PC-3 (cell line): ENCODE measurements around the gene HECTD2. TPM values are rescaled to one million over a fixed set of nuclear protein-coding genes. Genes with fewer than 3 reads are reported as not detected.
A peak's percentile ranks its signal among the peaks of the same experiment; 100 is the strongest.

Experiments used
- ATAC-seq: fragments of 200-7000 bp; cut with Tn5 transposase; 2 replicates; pipeline ENCODE4 v1.9.1; 2020; ENCODE audit warnings: mild to moderate bottlenecking, moderate library complexity
- BruUV-seq: library from RNA; stranded (reverse); fragments of 400-500 nt; replicated peaks from 2 replicates; lab custom pipeline; 2021; lab: Mats Ljungman, UMichigan
- CTCF ChIA-PET: fragments of 300-600 bp; sonication (Branson Sonifier 250); formaldehyde crosslinking; loops from one replicate; lab custom pipeline; 2022; ENCODE audit warnings: antibody characterized with exemption; lab: Charles Lee
- POLR2A ChIA-PET: fragments of 300-600 bp; sonication (Branson Sonifier 250); formaldehyde crosslinking; loops from one replicate; lab custom pipeline; 2022; ENCODE audit warnings: antibody characterized with exemption; ENCODE audit not compliant: unreplicated experiment; lab: Charles Lee
- DNase-seq: peaks from one replicate; pipeline ENCODE4 v3.0.0-alpha.2; 2015
- H2AFZ ChIP-seq: fragments of 300-600 bp; sonication (generic); 2 replicates; pipeline ENCODE4 v1.6.0; 2016; ENCODE audit warnings: antibody characterized with exemption, low read length
- H3F3A ChIP-seq: fragments of 300-600 bp; sonication (generic); one replicate; pipeline ENCODE4 v1.6.0; 2017; ENCODE audit warnings: antibody characterized with exemption, low read length, control low read depth, mild to moderate bottlenecking; ENCODE audit not compliant: unreplicated experiment
- H3K27ac ChIP-seq: fragments of 300-600 bp; sonication (generic); 2 replicates; pipeline ENCODE4 v1.5.1; 2016; ENCODE audit warnings: mild to moderate bottlenecking, low read length
- H3K27me3 ChIP-seq: fragments of 300-600 bp; sonication (generic); 2 replicates; pipeline ENCODE4 v1.6.1; 2016; ENCODE audit warnings: low read length, mixed read lengths
- H3K36me3 ChIP-seq: fragments of 300-600 bp; sonication (generic); 2 replicates; pipeline ENCODE4 v1.6.1; 2016; ENCODE audit warnings: low read depth, mixed run types, low read length, mixed read lengths
- H3K4me1 ChIP-seq: fragments of 300-600 bp; sonication (generic); 2 replicates; pipeline ENCODE4 v1.5.1; 2016; ENCODE audit warnings: low read length; ENCODE audit not compliant: insufficient read depth
- H3K4me2 ChIP-seq: fragments of 300-600 bp; sonication (generic); 2 replicates; pipeline ENCODE4 v1.6.0; 2016; ENCODE audit warnings: low read length
- H3K4me3 ChIP-seq: fragments of 300-600 bp; sonication (generic); 2 replicates; pipeline ENCODE4 v1.5.1; 2016; ENCODE audit warnings: mild to moderate bottlenecking, low read length, mixed read lengths
- H3K79me2 ChIP-seq: fragments of 300-600 bp; sonication (generic); 2 replicates; pipeline ENCODE4 v1.6.1; 2017; ENCODE audit warnings: low read length, mixed read lengths
- H3K9ac ChIP-seq: fragments of 300-600 bp; sonication (generic); 2 replicates; pipeline ENCODE4 v1.6.0; 2016; ENCODE audit warnings: mild to moderate bottlenecking, low read length
- H3K9me2 ChIP-seq: fragments of 300-600 bp; sonication (generic); replicated peaks from 2 replicates; pipeline ENCODE4 v1.6.1; 2016; ENCODE audit warnings: mixed run types, low read length, mixed read lengths
- H3K9me3 ChIP-seq: fragments of 300-600 bp; sonication (generic); 2 replicates; pipeline ENCODE4 v1.6.1; 2016; ENCODE audit warnings: low read length, mixed read lengths
- H4K20me1 ChIP-seq: fragments of 300-600 bp; sonication (generic); 2 replicates; pipeline ENCODE4 v1.6.1; 2016; ENCODE audit warnings: low read length, mixed read lengths
- EZH2 ChIP-seq: fragments of 300-600 bp; sonication (generic); IDR thresholded peaks from one replicate; pipeline ENCODE4 v1.6.1; 2017; ENCODE audit warnings: antibody characterized with exemption, mild to moderate bottlenecking, low read length; ENCODE audit not compliant: unreplicated experiment
- EZH2phosphoT487 ChIP-seq: fragments of 300-600 bp; sonication (generic); IDR thresholded peaks from 2 replicates; pipeline ENCODE4 v1.6.1; 2018; ENCODE audit warnings: mild to moderate bottlenecking, antibody characterized with exemption, low read length, borderline replicate concordance
- intact Hi-C: fragments of 100-400 bp; cut with micrococcal nuclease; formaldehyde crosslinking; loops from 2 replicates; pipeline ENCODE4 v1.9.0; 2023
- total RNA-seq: library from RNA; depleted of rRNA; stranded (reverse); fragments of >200 nt; gene quantifications from 2 replicates; pipeline ENCODE4 v1.2.3, GENCODE V29; 2014
- TF ChIP-seq, protein P1 (sequence below): fragments of 300-600 bp; sonication (generic); conservative IDR thresholded peaks from 2 replicates; pipeline ENCODE4 v1.5.1; 2017; ENCODE audit warnings: antibody characterized with exemption, low read depth, mild to moderate bottlenecking, low read length

The HECTD2 gene
- total RNA-seq, 1 experiment from 2014 or later = 2.9 TPM

- intact Hi-C loops = no loop called here
- BruUV-seq = no TSS peak
- H3K9me3 ChIP-seq = no peaks in the 10 kb centered on the region
- H3K27ac ChIP-seq = no peak overlapping the region
- ATAC-seq = no peak
- no peak overlapping the region for H3K4me2 ChIP-seq
- no peaks in the 10 kb centered on the region for H3K27me3 ChIP-seq
- DNase-seq = peak; percentile 14
- H3K4me3 ChIP-seq = no peak overlapping the region
- no peak overlapping the region for H3K9ac ChIP-seq
- H3K36me3 ChIP-seq = no peaks in the 10 kb centered on the region
- 0 out of 2 replicates have a peak, but pooled peaks cover 16% of the 10 kb centered on the region for H3K79me2 ChIP-seq
- ChIA-PET CTCF (no interaction called here), POLR2A (no interaction called here)
- H3K9me2 ChIP-seq = no peaks in the 10 kb centered on the region
- no peak overlapping the region for H2AFZ ChIP-seq
- H4K20me1 ChIP-seq = no peaks in the 10 kb centered on the region
- peaks cover 9% of the 10 kb centered on the region for H3K4me1 ChIP-seq
- TF ChIP-seq EZH2 = no peak
- TF ChIP-seq, protein P1, sequence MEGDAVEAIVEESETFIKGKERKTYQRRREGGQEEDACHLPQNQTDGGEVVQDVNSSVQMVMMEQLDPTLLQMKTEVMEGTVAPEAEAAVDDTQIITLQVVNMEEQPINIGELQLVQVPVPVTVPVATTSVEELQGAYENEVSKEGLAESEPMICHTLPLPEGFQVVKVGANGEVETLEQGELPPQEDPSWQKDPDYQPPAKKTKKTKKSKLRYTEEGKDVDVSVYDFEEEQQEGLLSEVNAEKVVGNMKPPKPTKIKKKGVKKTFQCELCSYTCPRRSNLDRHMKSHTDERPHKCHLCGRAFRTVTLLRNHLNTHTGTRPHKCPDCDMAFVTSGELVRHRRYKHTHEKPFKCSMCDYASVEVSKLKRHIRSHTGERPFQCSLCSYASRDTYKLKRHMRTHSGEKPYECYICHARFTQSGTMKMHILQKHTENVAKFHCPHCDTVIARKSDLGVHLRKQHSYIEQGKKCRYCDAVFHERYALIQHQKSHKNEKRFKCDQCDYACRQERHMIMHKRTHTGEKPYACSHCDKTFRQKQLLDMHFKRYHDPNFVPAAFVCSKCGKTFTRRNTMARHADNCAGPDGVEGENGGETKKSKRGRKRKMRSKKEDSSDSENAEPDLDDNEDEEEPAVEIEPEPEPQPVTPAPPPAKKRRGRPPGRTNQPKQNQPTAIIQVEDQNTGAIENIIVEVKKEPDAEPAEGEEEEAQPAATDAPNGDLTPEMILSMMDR = no peak
- no peak for TF ChIP-seq EZH2phosphoT487
- H3F3A ChIP-seq = no peaks in the 10 kb centered on the region
Measured at GRCh38 chr10:91424016-91424415, 13.9 kb downstream of the HECTD2 start.

DNA sequence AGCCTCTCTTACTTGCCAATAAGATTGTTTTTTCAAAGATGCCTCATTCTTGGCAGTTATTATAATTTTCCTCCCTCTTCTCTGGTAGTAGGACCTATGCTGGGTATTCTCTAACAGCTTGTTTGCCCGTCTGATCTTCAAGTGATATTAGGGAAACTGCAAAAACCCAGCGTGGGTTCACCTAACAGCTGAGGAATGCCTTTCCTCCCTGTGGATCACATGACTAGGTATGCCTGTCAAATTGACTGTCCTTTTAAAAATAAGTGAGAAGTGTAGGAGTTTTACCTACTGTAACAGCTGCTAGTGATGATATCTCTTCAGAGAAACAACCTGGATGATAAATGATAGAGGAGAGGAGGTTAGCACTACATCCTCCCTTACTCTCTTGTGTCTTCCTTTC is 22.0 kb downstream of the HECTD2 start:
- POLR2A ChIA-PET = no interaction called here
- no TSS peak for BruUV-seq
- Histone ChIP-seq H3K79me2 (no peaks in the 10 kb centered on the region), H3K9ac (no peak overlapping the region), H3K27ac (no peak overlapping the region), H3K4me2 (no peak overlapping the region), H3K4me1 (peaks cover 13% of the 10 kb centered on the region), H4K20me1 (no peaks in the 10 kb centered on the region), H3F3A (no peaks in the 10 kb centered on the region), H2AFZ (no peak overlapping the region), H3K27me3 (no peaks in the 10 kb centered on the region), H3K9me2 (no peaks in the 10 kb centered on the region), H3K9me3 (no peaks in the 10 kb centered on the region), H3K4me3 (no peak overlapping the region), H3K36me3 (no peaks in the 10 kb centered on the region)
- ATAC-seq (no peak), DNase-seq (no peak)
- intact Hi-C loops = loop anchor here (2.0 kb wide), 1 partner anchor 17 kb away; no protein-coding TSS in a partner anchor
- CTCF ChIA-PET = no interaction called here
- TF ChIP-seq EZH2phosphoT487 = no peak
- TF ChIP-seq, protein P1 = no peak
- no peak for TF ChIP-seq EZH2

- Histone ChIP-seq H3K36me3 (no peaks in the 10 kb centered on the region), H3K27me3 (no peaks in the 10 kb centered on the region), H2AFZ (no peak overlapping the region), H3K9me3 (no peaks in the 10 kb centered on the region), H3K9ac (no peak overlapping the region), H3K9me2 (no peaks in the 10 kb centered on the region), H4K20me1 (no peaks in the 10 kb centered on the region), H3F3A (no peaks in the 10 kb centered on the region), H3K4me1 (peaks cover 13% of the 10 kb centered on the region), H3K79me2 (no peaks in the 10 kb centered on the region), H3K4me3 (no peak overlapping the region), H3K27ac (peak overlapping the region; percentile 43), H3K4me2 (peak overlapping the region; percentile 17; the same call in 1 of the 2 replicates)
- intact Hi-C loops = loop anchor here (2.0 kb wide), 1 partner anchor 19 kb away; no protein-coding TSS in a partner anchor
- BruUV-seq = no TSS peak
- DNase-seq (peak; percentile 29), ATAC-seq (peak; percentile 85)
- no peak for TF ChIP-seq EZH2
- TF ChIP-seq, protein P1 = no peak
- no peak for TF ChIP-seq EZH2phosphoT487
- POLR2A ChIA-PET = no interaction called here
- CTCF ChIA-PET = no interaction called here
Measured at GRCh38 chr10:91433620-91434019, 23.5 kb downstream of the HECTD2 start.
